Large intestine (tissue), 3 donors: ENCODE measurements around the gene FCHSD2. TPM values are rescaled to one million over a fixed set of nuclear protein-coding genes. Genes with fewer than 3 reads are reported as not detected.

ENCODE experiments used
- DNase-seq, 2 donors: peaks; one replicate each; pipeline versions ENCODE4 v3.0.0 to v3.0.0-alpha.2; 2013
- H3K27ac ChIP-seq: one replicate; pipeline ENCODE4 v1.5.1; 2013; ENCODE audit warnings: low read length
- H3K27me3 ChIP-seq: 2 replicates; pipeline ENCODE4 v1.6.1; 2013; ENCODE audit warnings: low read length; ENCODE audit not compliant: control insufficient read depth, insufficient read depth
- H3K36me3 ChIP-seq: 2 replicates; pipeline ENCODE4 v1.6.1; 2013; ENCODE audit warnings: low read length; ENCODE audit not compliant: control insufficient read depth, insufficient read depth
- H3K4me1 ChIP-seq: one replicate; pipeline ENCODE4 v1.6.1; 2013; ENCODE audit warnings: low read length; ENCODE audit not compliant: control insufficient read depth, insufficient read depth
- H3K4me3 ChIP-seq: one replicate; pipeline ENCODE4 v1.5.1; 2013; ENCODE audit warnings: low read length
- H3K9me3 ChIP-seq: one replicate; pipeline ENCODE4 v1.6.1; 2013; ENCODE audit warnings: mild to moderate bottlenecking, low read depth, low read length, moderate library complexity; ENCODE audit not compliant: control insufficient read depth
- WGBS: methylation state at CpG from one replicate; pipeline ENCODE4 v1.1.5; 2013; ENCODE audit warnings: low lambda C conversion rate; ENCODE audit not compliant: insufficient coverage; 5-methylcytosine and 5-hydroxymethylcytosine counted together
- polyA plus RNA-seq: library from polyadenylated mRNA; unstranded; fragments of 120-200 nt; gene quantifications from one replicate; pipeline ENCODE4 v1.2.1, GENCODE V29; 2013

FCHSD2 gene
- polyA plus RNA-seq, 1 donor, result 23.4 TPM

- DNase-seq, result peak; percentile 15 to 68
These were observed 170.7 kb downstream of the FCHSD2 start for GRCh38 chr11:72971192-72971967.

GRCh38 chr11:72970557-72971118 lies 171.5 kb downstream of the FCHSD2 start:
- Histone ChIP-seq H3K36me3 (peaks cover 5% of the 10 kb centered on the region), H3K9me3 (peaks cover 4% of the 10 kb centered on the region), H3K27me3 (no peaks in the 10 kb centered on the region), H3K4me3 (no peak overlapping the region), H3K4me1 (peaks cover 3% of the 10 kb centered on the region), H3K27ac (peak overlapping the region; percentile 5)
- WGBS, result no CpG with 5 or more reads among the region's 6 CpGs
- no peak for DNase-seq

More at GRCh38 chr11:72971192-72971967, 170.7 kb downstream of the FCHSD2 start:
- H3K9me3 ChIP-seq, result peaks cover 4% of the 10 kb centered on the region
- H3K4me1 ChIP-seq, result peaks cover 3% of the 10 kb centered on the region
- no peak overlapping the region for H3K27ac ChIP-seq
- H3K4me3 ChIP-seq, result no peak overlapping the region
- no peaks in the 10 kb centered on the region for H3K27me3 ChIP-seq
- WGBS, result 33% methylated on average over 3 of the region's 6 CpGs
- peaks cover 5% of the 10 kb centered on the region for H3K36me3 ChIP-seq

DNA sequence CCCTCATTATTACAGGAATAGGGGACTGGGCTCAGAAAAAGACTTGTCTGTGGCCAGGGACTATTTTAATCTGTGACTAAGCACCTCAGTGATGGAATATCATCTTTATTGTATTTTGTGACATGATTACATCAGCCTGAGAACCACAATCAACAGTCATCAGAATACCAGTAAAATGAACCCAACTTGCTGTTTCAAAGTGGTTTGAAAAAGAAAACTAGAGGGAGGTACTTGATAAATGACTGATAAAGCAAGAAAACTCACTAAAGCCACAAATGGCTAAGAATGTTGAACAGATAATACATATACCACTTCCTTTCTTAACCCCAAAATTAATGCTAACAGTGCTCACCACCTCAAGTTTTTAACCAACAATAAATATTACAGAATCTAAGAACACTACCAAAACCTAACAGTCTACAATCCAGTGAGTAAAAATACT lies 172.2 kb downstream of the FCHSD2 start:
- Histone ChIP-seq H3K4me3 (no peak overlapping the region), H3K36me3 (peaks cover 5% of the 10 kb centered on the region), H3K4me1 (peaks cover 3% of the 10 kb centered on the region), H3K27me3 (no peaks in the 10 kb centered on the region), H3K9me3 (no peaks in the 10 kb centered on the region), H3K27ac (no peak overlapping the region)
- no peak for DNase-seq

DNA sequence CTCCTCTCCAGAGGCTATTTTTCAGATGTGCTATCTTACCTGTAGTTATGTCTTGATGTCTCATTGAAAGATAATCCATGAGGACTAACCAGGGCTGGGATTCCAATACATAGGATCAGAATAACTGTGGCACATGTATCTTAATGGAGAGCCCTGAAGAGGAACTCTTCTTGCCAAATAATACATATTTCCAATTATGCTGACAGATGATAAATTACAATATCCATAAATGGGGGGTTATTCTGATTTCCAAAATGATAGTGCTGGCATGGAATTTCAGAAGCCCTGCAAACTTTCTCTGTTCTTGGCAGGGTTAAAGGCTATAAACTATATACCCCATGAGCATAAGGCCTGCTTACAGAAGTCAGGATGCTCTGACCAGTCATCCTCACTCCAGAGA lies 173.7 kb downstream of the FCHSD2 start:
- DNase-seq, result no peak
- peaks cover 2% of the 10 kb centered on the region for H3K36me3 ChIP-seq
- H3K4me3 ChIP-seq, result no peak overlapping the region
- no peaks in the 10 kb centered on the region for H3K9me3 ChIP-seq
- H3K4me1 ChIP-seq, result peaks cover 3% of the 10 kb centered on the region
- H3K27ac ChIP-seq, result no peak overlapping the region
- H3K27me3 ChIP-seq, result no peaks in the 10 kb centered on the region

- Histone ChIP-seq H3K27ac (no peak overlapping the region), H3K9me3 (no peaks in the 10 kb centered on the region)
- WGBS, result 89% methylated on average over 1 of the region's 1 CpG
These were observed 176.4 kb downstream of the FCHSD2 start for GRCh38 chr11:72965672-72966071.

GRCh38 chr11:72962717-72963116 lies 179.4 kb downstream of the FCHSD2 start:
- H3K4me3 ChIP-seq, result no peak overlapping the region
- DNase-seq, result no peak
- H3K36me3 ChIP-seq, result peaks cover 3% of the 10 kb centered on the region
- no peaks in the 10 kb centered on the region for H3K9me3 ChIP-seq
- H3K4me1 ChIP-seq, result no peaks in the 10 kb centered on the region
- H3K27ac ChIP-seq, result no peak overlapping the region
- H3K27me3 ChIP-seq, result no peaks in the 10 kb centered on the region

More at GRCh38 chr11:72965672-72966071, 176.4 kb downstream of the FCHSD2 start:
- no peak overlapping the region for H3K4me3 ChIP-seq
- H3K4me1 ChIP-seq, result no peaks in the 10 kb centered on the region
- no peaks in the 10 kb centered on the region for H3K27me3 ChIP-seq
- no peaks in the 10 kb centered on the region for H3K36me3 ChIP-seq
- DNase-seq, result no peak

DNA sequence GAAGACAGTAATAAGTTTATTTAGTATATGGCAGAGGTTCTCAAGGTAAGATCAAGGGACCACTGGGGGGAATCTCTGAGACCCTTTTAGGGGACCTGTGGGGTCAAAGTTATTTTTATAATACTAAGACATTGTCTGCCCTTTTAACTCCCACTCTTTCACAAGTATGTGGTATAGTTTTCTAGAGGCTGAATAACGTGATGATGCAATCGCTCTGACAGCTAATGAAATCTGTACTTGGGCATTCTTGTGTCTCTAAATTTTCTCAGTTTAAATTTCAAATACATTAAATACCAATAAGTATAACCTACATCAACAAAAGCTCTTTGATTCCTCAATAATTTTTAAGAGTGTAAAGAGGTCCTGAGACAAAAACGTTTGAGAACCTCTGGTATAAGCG lies 180.0 kb downstream of the FCHSD2 start:
- DNase-seq, result no peak
- peaks cover 5% of the 10 kb centered on the region for H3K36me3 ChIP-seq
- no peaks in the 10 kb centered on the region for H3K4me1 ChIP-seq
- WGBS, result 72% methylated on average over 4 of the region's 4 CpGs
- H3K9me3 ChIP-seq, result no peaks in the 10 kb centered on the region
- no peak overlapping the region for H3K27ac ChIP-seq
- no peaks in the 10 kb centered on the region for H3K27me3 ChIP-seq
- no peak overlapping the region for H3K4me3 ChIP-seq

DNA sequence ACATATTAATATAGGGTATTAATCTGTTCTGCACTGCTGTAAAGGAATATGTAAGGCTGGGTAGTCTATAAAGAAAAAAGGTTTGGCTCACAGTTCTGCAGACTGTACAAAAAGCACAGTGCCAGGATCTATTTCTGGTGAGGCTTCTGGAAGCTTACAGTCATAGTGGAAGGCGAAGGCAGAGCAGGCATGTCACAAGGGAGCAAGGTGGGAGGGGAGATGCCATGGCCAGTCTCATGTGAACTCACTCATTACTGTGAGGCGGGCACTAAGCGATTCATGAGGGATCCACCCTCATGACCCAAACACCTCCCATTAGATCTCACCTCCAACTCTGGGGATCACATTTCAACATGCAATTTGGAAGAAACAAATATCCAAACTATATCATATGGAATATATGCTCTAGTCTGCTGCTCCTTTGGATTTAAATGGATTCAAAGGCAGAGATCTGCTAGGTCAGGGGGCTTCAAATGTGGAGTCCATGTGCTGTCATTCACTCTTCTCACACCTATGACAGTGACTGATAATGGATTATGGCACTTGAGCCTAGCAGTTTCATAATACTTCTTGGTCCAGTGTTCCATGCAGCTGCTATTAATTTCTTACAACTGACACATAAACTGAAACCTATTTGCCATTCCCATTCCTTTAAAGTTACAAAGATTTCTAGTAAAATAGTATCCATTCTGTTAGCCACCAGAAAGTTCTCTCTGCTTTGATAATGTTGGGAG lies 182.0 kb downstream of the FCHSD2 start:
- H3K27me3 ChIP-seq, result no peaks in the 10 kb centered on the region
- no peak for DNase-seq
- no peaks in the 10 kb centered on the region for H3K4me1 ChIP-seq
- H3K27ac ChIP-seq, result no peak overlapping the region
- peaks cover 5% of the 10 kb centered on the region for H3K36me3 ChIP-seq
- WGBS, result no CpG with 5 or more reads among the region's 3 CpGs
- no peaks in the 10 kb centered on the region for H3K9me3 ChIP-seq
- H3K4me3 ChIP-seq, result no peak overlapping the region

- H3K4me1 ChIP-seq, result no peaks in the 10 kb centered on the region
These were observed 183.3 kb downstream of the FCHSD2 start for GRCh38 chr11:72958791-72959190.

DNA sequence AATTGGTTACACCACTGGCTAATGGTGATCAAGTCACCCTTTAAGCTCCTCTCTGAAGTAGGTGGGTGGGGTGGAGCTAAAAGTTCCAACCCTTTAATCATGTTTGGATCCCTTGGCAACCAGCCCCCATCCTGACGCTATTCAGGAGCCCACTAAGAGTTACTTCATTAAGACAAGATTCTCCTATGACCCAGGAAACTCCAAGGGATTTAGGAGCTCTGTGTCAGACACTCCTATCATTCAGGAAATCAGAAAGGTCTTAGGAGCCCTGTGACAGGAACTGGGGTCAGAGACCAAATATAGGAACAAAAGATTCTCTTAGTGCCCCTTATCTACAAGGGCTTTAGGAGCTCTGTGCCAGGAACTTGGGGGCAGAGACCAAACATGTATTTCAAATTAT lies 186.7 kb downstream of the FCHSD2 start:
- DNase-seq, result no peak
- WGBS, result no CpG with 5 or more reads among the region's 1 CpG
- H3K36me3 ChIP-seq, result peaks cover 5% of the 10 kb centered on the region
- no peaks in the 10 kb centered on the region for H3K27me3 ChIP-seq
- no peaks in the 10 kb centered on the region for H3K9me3 ChIP-seq
- no peaks in the 10 kb centered on the region for H3K4me1 ChIP-seq
- H3K27ac ChIP-seq, result no peak overlapping the region
- H3K4me3 ChIP-seq, result no peak overlapping the region

More at GRCh38 chr11:72958791-72959190, 183.3 kb downstream of the FCHSD2 start:
- DNase-seq, result no peak
- no CpG with 5 or more reads among the region's 2 CpGs for WGBS
- Histone ChIP-seq H3K4me3 (no peak overlapping the region), H3K9me3 (no peaks in the 10 kb centered on the region), H3K27ac (no peak overlapping the region), H3K36me3 (peaks cover 5% of the 10 kb centered on the region), H3K27me3 (no peaks in the 10 kb centered on the region)
